HUES48 (cell line): ENCODE results near the gene NMRAL1.

Experiments
- H3K27ac ChIP-seq: one replicate; pipeline ENCODE4 v1.7.0; 2013; ENCODE audit warnings: low read depth, low read length, inconsistent platforms
- H3K27me3 ChIP-seq: 2 replicates; pipeline ENCODE4 v1.6.1; 2013; ENCODE audit warnings: mild to moderate bottlenecking, low read length; ENCODE audit not compliant: control insufficient read depth, insufficient read depth
- H3K36me3 ChIP-seq: 2 replicates; pipeline ENCODE4 v1.6.1; 2013; ENCODE audit warnings: low read length; ENCODE audit not compliant: control insufficient read depth, insufficient read depth
- H3K4me1 ChIP-seq: 2 replicates; pipeline ENCODE4 v1.6.1; 2013; ENCODE audit warnings: mild to moderate bottlenecking, low read length; ENCODE audit not compliant: control insufficient read depth, insufficient read depth
- H3K4me3 ChIP-seq: 2 replicates; pipeline ENCODE4 v1.5.1; 2013; ENCODE audit warnings: mild to moderate bottlenecking, low read depth, low read length
- H3K9ac ChIP-seq: 2 replicates; pipeline ENCODE4 v1.6.1; 2013; ENCODE audit warnings: mild to moderate bottlenecking, low read depth, low read length, moderate library complexity
- H3K9me3 ChIP-seq: 2 replicates; pipeline ENCODE4 v1.6.1; 2013; ENCODE audit warnings: low read length; ENCODE audit not compliant: control insufficient read depth, insufficient read depth

The NMRAL1 gene

GRCh38 chr16:4420505-4421105 is 53.8 kb downstream of the NMRAL1 start:
- Histone ChIP-seq H3K9me3 (no peaks in the 10 kb centered on the region), H3K9ac (no peak overlapping the region; the same call in 1 of the 2 replicates), H3K4me3 (no peak overlapping the region), H3K36me3 (no peaks in the 10 kb centered on the region), H3K27me3 (no peaks in the 10 kb centered on the region), H3K27ac (no peak overlapping the region), H3K4me1 (peaks cover 7% of the 10 kb centered on the region; the same call in 1 of the 2 replicates)

- no peak overlapping the region for H3K9ac ChIP-seq
Measured at GRCh38 chr16:4419402-4419959, 54.9 kb downstream of the NMRAL1 start.

GRCh38 chr16:4416200-4417032 is 58.0 kb downstream of the NMRAL1 start, which contains the start of gene CORO7:
CORO7 (minus strand) TSS chr16:4416596; CDS start chr16:4416518, 78 bp downstream.
- H3K27ac ChIP-seq = no peak within 1 kb of the TSS
- H3K36me3 ChIP-seq = peaks cover 8% of the 10 kb centered on the region; the same call in 1 of the 2 replicates
- no peaks in the 10 kb centered on the region for H3K9me3 ChIP-seq
- H3K4me1 ChIP-seq = peaks cover 3% of the 10 kb centered on the region; the same call in 1 of the 2 replicates
- no peaks in the 10 kb centered on the region for H3K27me3 ChIP-seq
- peak within 1 kb of the TSS; percentile 30; the same call in 1 of the 2 replicates for H3K9ac ChIP-seq
- peak within 1 kb of the TSS; percentile 86 for H3K4me3 ChIP-seq

More at GRCh38 chr16:4419402-4419959, 54.9 kb downstream of the NMRAL1 start:
- no peak overlapping the region for H3K4me3 ChIP-seq
- no peaks in the 10 kb centered on the region for H3K36me3 ChIP-seq
- no peaks in the 10 kb centered on the region for H3K27me3 ChIP-seq
- H3K9me3 ChIP-seq = no peaks in the 10 kb centered on the region
- peaks cover 4% of the 10 kb centered on the region; the same call in 1 of the 2 replicates for H3K4me1 ChIP-seq
- H3K27ac ChIP-seq = no peak overlapping the region

GRCh38 chr16:4415538-4416199 is 58.8 kb downstream of the NMRAL1 start:
- H3K9me3 ChIP-seq = no peaks in the 10 kb centered on the region
- no peaks in the 10 kb centered on the region for H3K27me3 ChIP-seq
- no peak overlapping the region for H3K27ac ChIP-seq
- peak overlapping the region; percentile 86 for H3K4me3 ChIP-seq
- peaks cover 3% of the 10 kb centered on the region; the same call in 1 of the 2 replicates for H3K4me1 ChIP-seq
- H3K9ac ChIP-seq = peak overlapping the region; percentile 30; the same call in 1 of the 2 replicates
- H3K36me3 ChIP-seq = peaks cover 8% of the 10 kb centered on the region; the same call in 1 of the 2 replicates

- Histone ChIP-seq H3K36me3 (peaks cover 8% of the 10 kb centered on the region; the same call in 1 of the 2 replicates), H3K27me3 (no peaks in the 10 kb centered on the region), H3K9ac (no peak overlapping the region), H3K4me1 (peaks cover 3% of the 10 kb centered on the region; the same call in 1 of the 2 replicates), H3K27ac (no peak overlapping the region), H3K4me3 (no peak overlapping the region), H3K9me3 (no peaks in the 10 kb centered on the region)
Measured at GRCh38 chr16:4414187-4414917, 60.1 kb downstream of the NMRAL1 start.

- no peaks in the 10 kb centered on the region for H3K9me3 ChIP-seq
- H3K4me1 ChIP-seq = peaks cover 3% of the 10 kb centered on the region; the same call in 1 of the 2 replicates
- no peak overlapping the region for H3K4me3 ChIP-seq
- H3K27me3 ChIP-seq = no peaks in the 10 kb centered on the region
- no peak overlapping the region for H3K9ac ChIP-seq
- H3K36me3 ChIP-seq = peaks cover 8% of the 10 kb centered on the region; the same call in 1 of the 2 replicates
- no peak overlapping the region for H3K27ac ChIP-seq
Measured at GRCh38 chr16:4412854-4413253, 61.6 kb downstream of the NMRAL1 start.

- Histone ChIP-seq H3K27me3 (no peaks in the 10 kb centered on the region), H3K27ac (no peak overlapping the region), H3K4me3 (no peak overlapping the region), H3K36me3 (peaks cover 10% of the 10 kb centered on the region; the same call in 1 of the 2 replicates), H3K9me3 (no peaks in the 10 kb centered on the region), H3K4me1 (peaks cover 3% of the 10 kb centered on the region; the same call in 1 of the 2 replicates), H3K9ac (no peak overlapping the region)
Measured at GRCh38 chr16:4412159-4412558, 62.3 kb downstream of the NMRAL1 start.
